Prostate gland (tissue), 2 donors: ENCODE measurements around the gene NEGR1. TPM values are rescaled to one million over a fixed set of nuclear protein-coding genes. Genes with fewer than 3 reads are reported as not detected.

ENCODE experiments used
- DNase-seq: peaks from one replicate; pipeline ENCODE4 v3.0.0-alpha.2; 2019; ENCODE audit warnings: low spot score
- H3K27ac ChIP-seq, 2 donors: fragments of 200-600 bp; sonication (generic); 2 replicates each; pipeline ENCODE4 v1.5.1; 2017 to 2019
- H3K27me3 ChIP-seq: fragments of 200-600 bp; sonication (generic); replicated peaks from 2 replicates; pipeline ENCODE4 v1.5.1; 2019; ENCODE audit not compliant: insufficient read depth
- H3K36me3 ChIP-seq, 2 donors: fragments of 200-600 bp; sonication (generic); 1 replicate in 1 of 2; 2 replicates in 1 of 2; pipeline versions ENCODE4 v1.5.1 to v1.8.1; 2017 to 2019
- H3K4me1 ChIP-seq: fragments of 200-600 bp; sonication (generic); replicated peaks from 2 replicates; pipeline ENCODE4 v1.5.1; 2019
- H3K4me3 ChIP-seq, 2 donors: fragments of 200-600 bp; sonication (generic); 2 replicates each; pipeline ENCODE4 v1.5.1; 2017 to 2019
- H3K9me3 ChIP-seq: fragments of 200-600 bp; sonication (generic); 2 replicates; pipeline ENCODE4 v1.5.1; 2017
- CTCF ChIP-seq, 4 experiments: fragments of 200-600 bp in 2 of 4; fragments of 450-650 bp in 2 of 4; sonication (generic) in 2 of 4; IDR thresholded peaks; 1 replicate in 3 of 4; 2 replicates in 1 of 4; pipeline ENCODE4 v1.5.1; 2016 to 2019; ENCODE audit warnings: antibody characterized with exemption in 4 of 4, mild to moderate bottlenecking in 2 of 4, moderate library complexity in 2 of 4
- POLR2A ChIP-seq: fragments of 450-650 bp; IDR thresholded peaks from one replicate; pipeline ENCODE4 v1.6.1; 2016; ENCODE audit warnings: antibody characterized with exemption, mild to moderate bottlenecking
- POLR2AphosphoS5 ChIP-seq: sonication (generic); formaldehyde crosslinking; IDR thresholded peaks from one replicate; pipeline ENCODE4 v1.6.1; 2017; ENCODE audit warnings: antibody characterized with exemption
- WGBS: methylation state at CpG from one replicate; pipeline ENCODE4 v1.1.5; 2018; 5-methylcytosine and 5-hydroxymethylcytosine counted together
- intact Hi-C: fragments of 100-400 bp; cut with DNase I; formaldehyde crosslinking; loops from one replicate; pipeline ENCODE4 v1.14.2; 2022
- total RNA-seq, 2 donors: library from RNA; depleted of rRNA; stranded (reverse); fragments of >200 nt; gene quantifications; one replicate each; pipeline ENCODE4 v1.1.0, GENCODE V29; 2016

NEGR1 gene
- total RNA-seq, 2 donors from 2014 or later = 2.3 to 7.6 TPM

GRCh38 chr1:71393301-71393700 lies 889.0 kb downstream of the NEGR1 start:
- Histone ChIP-seq H3K36me3 (no peaks in the 10 kb centered on the region), H3K4me3 (no peak overlapping the region), H3K9me3 (no peaks in the 10 kb centered on the region), H3K4me1 (no peaks in the 10 kb centered on the region), H3K27ac (no peak overlapping the region), H3K27me3 (no peaks in the 10 kb centered on the region)
- no peak for TF ChIP-seq POLR2AphosphoS5
- TF ChIP-seq POLR2A = no peak
- TF ChIP-seq CTCF (IDR thresholded peaks at IDR 0.05) = no peak
- intact Hi-C loops = no loop called here
- DNase-seq = no peak

- H3K36me3 ChIP-seq = no peaks in the 10 kb centered on the region
- intact Hi-C loops = no loop called here
Measured at GRCh38 chr1:71390518-71390917, 891.8 kb downstream of the NEGR1 start.

GRCh38 chr1:71377886-71378285 lies 904.5 kb downstream of the NEGR1 start:
- Histone ChIP-seq H3K9me3 (no peaks in the 10 kb centered on the region), H3K27me3 (no peaks in the 10 kb centered on the region), H3K4me1 (no peaks in the 10 kb centered on the region), H3K4me3 (no peak overlapping the region), H3K27ac (no peak overlapping the region), H3K36me3 (no peaks in the 10 kb centered on the region)
- TF ChIP-seq POLR2AphosphoS5 (no peak), CTCF (IDR thresholded peaks at IDR 0.05) (no peak), POLR2A (no peak)
- no peak for DNase-seq
- WGBS = 91% methylated on average over 3 of the region's 3 CpGs
- intact Hi-C loops = no loop called here

More at GRCh38 chr1:71390518-71390917, 891.8 kb downstream of the NEGR1 start:
- Histone ChIP-seq H3K4me3 (no peak overlapping the region), H3K27me3 (no peaks in the 10 kb centered on the region), H3K4me1 (no peaks in the 10 kb centered on the region), H3K27ac (no peak overlapping the region), H3K9me3 (no peaks in the 10 kb centered on the region)
- WGBS = 83% methylated on average over 2 of the region's 2 CpGs
- TF ChIP-seq CTCF (IDR thresholded peaks at IDR 0.05) (no peak), POLR2A (no peak), POLR2AphosphoS5 (no peak)
- no peak for DNase-seq

GRCh38 chr1:71372496-71372895 lies 909.8 kb downstream of the NEGR1 start:
- no peaks in the 10 kb centered on the region for H3K4me1 ChIP-seq
- no peaks in the 10 kb centered on the region for H3K27me3 ChIP-seq
- no peak overlapping the region for H3K27ac ChIP-seq
- no peaks in the 10 kb centered on the region for H3K36me3 ChIP-seq
- H3K4me3 ChIP-seq = no peak overlapping the region
- H3K9me3 ChIP-seq = no peaks in the 10 kb centered on the region
- TF ChIP-seq CTCF (IDR thresholded peaks at IDR 0.05) = no peak
- TF ChIP-seq POLR2A = no peak
- no peak for TF ChIP-seq POLR2AphosphoS5
- intact Hi-C loops = no loop called here
- 94% methylated on average over 2 of the region's 2 CpGs for WGBS
- DNase-seq = no peak

GRCh38 chr1:71371581-71371980 lies 910.8 kb downstream of the NEGR1 start:
- Histone ChIP-seq H3K4me1 (no peaks in the 10 kb centered on the region), H3K9me3 (no peaks in the 10 kb centered on the region), H3K36me3 (no peaks in the 10 kb centered on the region), H3K27ac (no peak overlapping the region), H3K4me3 (no peak overlapping the region), H3K27me3 (no peaks in the 10 kb centered on the region)
- no peak for DNase-seq
- intact Hi-C loops = no loop called here
- TF ChIP-seq CTCF (IDR thresholded peaks at IDR 0.05) (no peak), POLR2AphosphoS5 (no peak), POLR2A (no peak)
- 85% methylated on average over 1 of the region's 1 CpG for WGBS
